Measurements from ENCODE around the gene TRIM14.

- TF ChIP-seq CTCF (IDR thresholded peaks at IDR 0.05): no peak
- TF ChIP-seq POLR2AphosphoS5 (IDR thresholded peaks at IDR 0.05): no peak
- TF ChIP-seq EP300 (IDR thresholded peaks at IDR 0.05): no peak
- TF ChIP-seq POLR2A (IDR thresholded peaks at IDR 0.05): no peak
Measured at GRCh38 chr9:98128316-98128715, 9.3 kb upstream of the TRIM14 start.

All from gastroesophageal sphincter (tissue), 3 donors.